GM10266 (cell line): ENCODE results near the gene TCAP.

ENCODE experiments used
- DNase-seq: peaks from one replicate; pipeline ENCODE4 v3.0.0; 2012; ENCODE audit errors: extremely low spot score
- CTCF ChIP-seq: IDR thresholded peaks from 2 replicates; pipeline ENCODE4 v1.5.1; 2012; ENCODE audit warnings: mild to moderate bottlenecking, low read depth; ENCODE audit not compliant: control insufficient read depth, insufficient read depth; ENCODE audit errors: missing control alignments

Gene TCAP

GRCh38 chr17:39651923-39652586 lies 13.1 kb upstream of the TCAP start:
- TF ChIP-seq CTCF, result no peak
- no peak for DNase-seq

GRCh38 chr17:39652587-39653315 lies 12.4 kb upstream of the TCAP start:
- no peak for TF ChIP-seq CTCF
- no peak for DNase-seq

GRCh38 chr17:39653316-39653661 lies 11.9 kb upstream of the TCAP start:
- TF ChIP-seq CTCF, result no peak
- DNase-seq, result no peak

GRCh38 chr17:39653662-39654331 lies 11.4 kb upstream of the TCAP start:
- DNase-seq, result peak; percentile 90
- peak; percentile 85 for TF ChIP-seq CTCF

GRCh38 chr17:39655105-39655504 lies 10.0 kb upstream of the TCAP start:
- DNase-seq, result no peak
- TF ChIP-seq CTCF, result no peak

- DNase-seq, result no peak
- TF ChIP-seq CTCF, result no peak
These were observed 6.8 kb upstream of the TCAP start for GRCh38 chr17:39658346-39658745.

GRCh38 chr17:39658760-39659159 lies 6.4 kb upstream of the TCAP start:
- TF ChIP-seq CTCF, result no peak

More at GRCh38 chr17:39658760-39659159, 6.4 kb upstream of the TCAP start:
- DNase-seq, result no peak
